A673 (cell line): ENCODE data around the gene NFATC2. TPM values are rescaled to one million over a fixed set of nuclear protein-coding genes. Genes with fewer than 3 reads are reported as not detected.

ENCODE experiments used
- BruUV-seq: library from RNA; stranded (reverse); fragments of 400-500 nt; replicated peaks from 2 replicates; lab custom pipeline; 2021; lab: Mats Ljungman, UMichigan
- CTCF ChIA-PET: fragments of 300-600 bp; sonication (Branson Sonifier 250); formaldehyde crosslinking; loops from one replicate; lab custom pipeline; 2022; ENCODE audit warnings: antibody characterized with exemption; lab: Charles Lee
- POLR2A ChIA-PET: fragments of 300-600 bp; sonication (Branson Sonifier 250); formaldehyde crosslinking; loops from one replicate; lab custom pipeline; 2022; ENCODE audit warnings: antibody characterized with exemption; ENCODE audit not compliant: low non-redundant PET; lab: Charles Lee
- DNase-seq: peaks from one replicate; pipeline ENCODE4 v3.0.0-alpha.2; 2015; ENCODE audit warnings: low spot score
- H3K27ac ChIP-seq: fragments of 200-600 bp; sonication (generic); 2 replicates; pipeline ENCODE4 v1.5.1; 2016; ENCODE audit warnings: mixed run types, low read depth, mild to moderate bottlenecking, mixed read lengths, antibody characterized with exemption, low read length; ENCODE audit not compliant: poor library complexity, severe bottlenecking
- H3K27me3 ChIP-seq: fragments of 200-600 bp; sonication (generic); replicated peaks from 2 replicates; pipeline ENCODE4 v1.6.1; 2017; ENCODE audit warnings: mixed run types, low read depth, mild to moderate bottlenecking, mixed read lengths, antibody characterized with exemption, low read length; ENCODE audit not compliant: insufficient read depth, poor library complexity
- H3K36me3 ChIP-seq: fragments of 200-600 bp; sonication (generic); 2 replicates; pipeline ENCODE4 v1.6.1; 2016; ENCODE audit warnings: mixed run types, mild to moderate bottlenecking, mixed read lengths, antibody characterized with exemption, low read length; ENCODE audit not compliant: insufficient read depth, poor library complexity, severe bottlenecking
- H3K4me1 ChIP-seq: fragments of 200-600 bp; sonication (generic); 2 replicates; pipeline ENCODE4 v1.6.1; 2017; ENCODE audit warnings: mixed run types, mild to moderate bottlenecking, mixed read lengths, antibody characterized with exemption, low read length; ENCODE audit not compliant: insufficient read depth, poor library complexity, severe bottlenecking
- H3K4me3 ChIP-seq: fragments of 200-600 bp; sonication (generic); 2 replicates; pipeline ENCODE4 v1.5.1; 2016; ENCODE audit warnings: low read depth, mixed run types, mild to moderate bottlenecking, mixed read lengths, low read length; ENCODE audit not compliant: poor library complexity, severe bottlenecking
- H3K9me3 ChIP-seq: fragments of 200-600 bp; sonication (generic); 2 replicates; pipeline ENCODE4 v1.6.1; 2016; ENCODE audit warnings: mixed run types, low read depth, mild to moderate bottlenecking, mixed read lengths, antibody characterized with exemption, low read length; ENCODE audit not compliant: poor library complexity, severe bottlenecking
- CTCF ChIP-seq: fragments of 300-800, 200-600 bp; sonication (generic); conservative IDR thresholded peaks from 2 replicates; pipeline ENCODE4 v1.5.1; 2017; ENCODE audit warnings: low read depth, mild to moderate bottlenecking, antibody characterized with exemption, low read length, moderate library complexity, mixed read lengths
- EZH2 ChIP-seq: fragments of 200-600 bp; sonication (generic); IDR thresholded peaks from 2 replicates; pipeline ENCODE4 v1.6.1; 2017; ENCODE audit warnings: borderline replicate concordance, low read depth, mild to moderate bottlenecking, mixed read lengths, antibody characterized with exemption, low read length; ENCODE audit not compliant: poor library complexity, severe bottlenecking
- intact Hi-C: fragments of 100-400 bp; cut with micrococcal nuclease; formaldehyde crosslinking; loops from one replicate; pipeline ENCODE4 v1.10.0; 2022; ENCODE audit not compliant: unreplicated experiment
- total RNA-seq: library from RNA; stranded (reverse); gene quantifications from 2 replicates; pipeline ENCODE4 v1.2.3, GENCODE V29; 2021

Gene NFATC2
- total RNA-seq, 1 experiment from 2014 or later: 0.64 TPM

GRCh38 chr20:51526106-51526470 is 16.4 kb downstream of the NFATC2 start:
- no TSS peak for BruUV-seq
- CTCF ChIA-PET: interaction anchor here (0.6 kb wide), 1 partner anchor 68 kb away, joined by 3 read pairs; no protein-coding TSS in a partner anchor

GRCh38 chr20:51525241-51526105 is 17.0 kb downstream of the NFATC2 start:
- intact Hi-C loops: no loop called here
- POLR2A ChIA-PET: no interaction called here
- BruUV-seq: no TSS peak

More at GRCh38 chr20:51526106-51526470, 16.4 kb downstream of the NFATC2 start:
- Histone ChIP-seq H3K4me1 (peaks cover 9% of the 10 kb centered on the region), H3K9me3 (no peaks in the 10 kb centered on the region), H3K4me3 (no peak overlapping the region), H3K27me3 (no peaks in the 10 kb centered on the region), H3K27ac (no peak overlapping the region), H3K36me3 (no peaks in the 10 kb centered on the region)
- POLR2A ChIA-PET: no interaction called here
- intact Hi-C loops: no loop called here
- no peak for DNase-seq
- TF ChIP-seq CTCF (no peak), EZH2 (no peak)

More at GRCh38 chr20:51525241-51526105, 17.0 kb downstream of the NFATC2 start:
- no peak for DNase-seq
- H3K27me3 ChIP-seq: no peaks in the 10 kb centered on the region
- no peaks in the 10 kb centered on the region for H3K9me3 ChIP-seq
- no peaks in the 10 kb centered on the region for H3K36me3 ChIP-seq
- no peak overlapping the region for H3K4me3 ChIP-seq
- CTCF ChIA-PET: interaction anchor here (0.6 kb wide), 1 partner anchor 68 kb away, joined by 3 read pairs; no protein-coding TSS in a partner anchor
- no peak overlapping the region for H3K27ac ChIP-seq
- H3K4me1 ChIP-seq: peaks cover 9% of the 10 kb centered on the region
- no peak for TF ChIP-seq EZH2
- TF ChIP-seq CTCF: no peak
